Gastroesophageal sphincter (tissue), 3 donors: ENCODE measurements around the gene DHDH.

ENCODE experiments used
- CTCF ChIP-seq, 4 experiments: fragments of 200-600 bp in 2 of 4; fragments of 450-650 bp in 2 of 4; sonication (generic) in 1 of 4; IDR thresholded peaks; one replicate each; pipeline ENCODE4 v1.5.1; 2017 to 2019; ENCODE audit warnings: antibody characterized with exemption in 4 of 4, mild to moderate bottlenecking in 2 of 4, moderate library complexity in 2 of 4
- EP300 ChIP-seq: sonication (generic); formaldehyde crosslinking; IDR thresholded peaks from one replicate; pipeline ENCODE4 v1.6.1; 2017; ENCODE audit warnings: antibody characterized with exemption, mild to moderate bottlenecking
- POLR2A ChIP-seq, 2 donors: fragments of 450-650 bp; IDR thresholded peaks; one replicate each; pipeline ENCODE4 v1.6.1; 2017; ENCODE audit warnings: antibody characterized with exemption in 2 of 2, mild to moderate bottlenecking in 2 of 2, moderate library complexity in 1 of 2
- POLR2AphosphoS5 ChIP-seq: sonication (generic); formaldehyde crosslinking; IDR thresholded peaks from one replicate; pipeline ENCODE4 v1.6.1; 2017; ENCODE audit warnings: antibody characterized with exemption

- TF ChIP-seq POLR2A (IDR thresholded peaks at IDR 0.05) (no peak), CTCF (IDR thresholded peaks at IDR 0.05) (no peak), POLR2AphosphoS5 (no peak), EP300 (no peak)
Measured at GRCh38 chr19:48887861-48888612, 45.5 kb upstream of the DHDH start.
